Measurements from ENCODE around the gene DAB2IP.
A peak's percentile ranks its signal among the peaks of the same experiment; 100 is the strongest.
"Not testable (repeated sequence)": the region's sequence is repeated elsewhere in the genome, so short reads cannot be mapped to it uniquely, and the experiment has no call there.

Gene DAB2IP

DNA sequence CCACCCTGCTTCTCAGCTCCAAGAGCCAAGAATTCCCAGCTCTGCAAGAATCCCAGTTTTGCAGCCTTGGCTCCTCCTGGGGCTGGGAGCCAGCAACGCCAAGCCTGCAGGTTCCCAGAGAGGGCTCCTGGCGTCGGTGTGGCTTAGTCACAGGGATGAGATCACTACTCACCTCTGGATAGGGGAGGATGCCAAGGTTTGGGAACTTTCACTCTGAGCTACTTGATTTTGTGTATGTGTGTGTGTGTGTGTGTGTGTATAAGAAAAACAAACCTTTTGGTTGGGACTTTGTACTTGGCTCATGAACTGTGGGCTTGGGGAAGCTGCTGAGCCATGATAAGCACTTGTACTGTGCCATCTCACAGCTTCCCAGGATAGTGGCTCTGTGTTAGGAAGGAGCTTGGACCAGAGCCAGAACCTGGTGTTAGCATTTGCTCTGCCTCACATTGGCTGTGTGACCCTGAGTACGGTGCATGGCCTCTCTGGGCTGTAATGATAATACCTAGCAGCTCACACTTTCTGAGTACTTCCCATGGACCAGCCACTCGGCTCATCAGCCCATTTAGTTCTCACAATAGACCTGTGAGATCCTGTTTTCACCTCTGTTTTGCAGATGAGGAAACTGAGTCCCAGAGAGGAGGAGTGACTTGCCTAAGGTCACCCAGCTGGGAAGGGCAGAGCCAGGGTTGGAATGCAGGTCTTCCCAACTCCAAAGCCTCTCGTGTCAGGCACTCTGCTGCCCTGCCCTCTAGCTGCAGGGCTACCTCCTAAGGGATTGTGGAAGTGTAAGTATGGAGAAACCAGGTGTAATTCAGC, 41.4 kb upstream of the DAB2IP start:
- DNase-seq (ENCODE audit: low read depth, low spot score): peak; percentile 64
- no peak overlapping the region for H3K4me3 ChIP-seq (ENCODE audit: low read depth, low read length)
- TF ChIP-seq CTCF (IDR thresholded peaks at IDR 0.05; ENCODE audit: low read depth, low read length): no peak
- in situ Hi-C loops (cut with HindIII; ENCODE audit: low sequenced_read_pairs): no loop called here

- no peak overlapping the region for H3K4me3 ChIP-seq (ENCODE audit: low read depth, low read length)
- no peak for TF ChIP-seq CTCF (IDR thresholded peaks at IDR 0.05; ENCODE audit: low read depth, low read length)
- in situ Hi-C loops (cut with HindIII; ENCODE audit: low sequenced_read_pairs): no loop called here
- no peak for DNase-seq (ENCODE audit: low read depth, low spot score)
Measured at GRCh38 chr9:121610638-121610953, 40.8 kb upstream of the DAB2IP start.

DNA sequence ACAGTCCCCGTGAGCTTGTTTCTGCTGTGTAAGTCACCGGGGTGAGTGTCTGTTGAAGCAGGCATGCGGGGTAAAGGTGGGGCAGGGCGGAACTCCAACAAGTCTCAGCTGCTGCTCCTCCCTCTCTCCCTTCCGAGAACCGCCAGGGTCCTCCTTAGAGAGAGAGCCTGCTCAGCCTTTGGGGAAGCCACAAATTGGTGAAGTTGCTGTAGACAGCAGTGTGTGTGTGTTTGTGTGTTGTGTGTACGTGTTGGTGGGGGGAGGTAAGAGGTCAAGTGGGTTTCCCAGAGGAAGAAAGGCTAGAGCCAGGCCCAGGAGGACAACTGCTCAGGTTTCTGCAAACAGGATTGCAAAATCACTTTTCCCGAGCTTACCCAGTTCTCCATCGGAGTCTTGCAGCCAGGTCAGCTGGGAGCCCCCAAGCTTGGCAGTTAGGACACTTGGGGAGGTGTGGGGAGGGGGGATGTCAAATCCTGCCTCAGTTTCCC, 38.9 kb upstream of the DAB2IP start:
- H3K4me3 ChIP-seq (ENCODE audit: low read depth, low read length): no peak overlapping the region
- in situ Hi-C loops (cut with HindIII; ENCODE audit: low sequenced_read_pairs): no loop called here
- no peak for DNase-seq (ENCODE audit: low read depth, low spot score)
- TF ChIP-seq CTCF (IDR thresholded peaks at IDR 0.05; ENCODE audit: low read depth, low read length): no peak

DNA sequence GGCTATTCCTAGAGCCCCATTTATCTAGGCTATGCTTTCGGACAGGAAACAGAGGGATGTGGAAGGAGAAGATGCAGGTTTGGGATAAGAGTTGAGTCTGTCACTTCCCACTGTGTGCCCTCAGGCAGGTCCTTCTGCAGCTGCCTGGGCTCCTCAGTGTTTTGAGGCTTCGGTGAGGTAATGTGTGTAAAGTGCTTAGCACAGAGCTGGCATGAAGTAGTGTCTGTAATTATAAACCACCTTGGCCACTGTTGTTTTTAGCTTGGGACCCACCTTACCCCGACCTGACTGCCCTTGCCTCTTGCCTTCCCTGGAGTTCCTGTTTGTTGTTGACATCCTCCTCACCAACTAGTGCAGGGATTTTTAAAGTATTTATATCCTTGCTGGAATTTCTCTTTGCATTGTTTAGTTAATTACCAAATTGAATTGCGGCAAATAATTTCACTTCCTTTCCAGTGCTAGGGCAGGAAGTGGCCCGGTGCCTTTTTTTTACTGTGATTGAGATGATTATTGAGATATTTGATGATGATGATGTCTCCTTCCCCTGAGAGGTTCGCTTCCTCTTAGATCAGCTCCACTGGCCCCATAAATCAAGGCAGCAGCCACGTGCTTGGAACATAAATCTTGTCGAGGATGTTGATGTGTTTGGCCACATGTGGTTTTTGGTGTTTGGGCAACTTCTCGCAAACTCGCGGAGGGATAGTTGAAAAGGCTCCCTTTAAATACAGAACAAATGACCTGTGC, 38.3 kb upstream of the DAB2IP start:
- in situ Hi-C loops (cut with HindIII; ENCODE audit: low sequenced_read_pairs): no loop called here
- no peak for DNase-seq (ENCODE audit: low read depth, low spot score)
- no peak for TF ChIP-seq CTCF (IDR thresholded peaks at IDR 0.05; ENCODE audit: low read depth, low read length)
- H3K4me3 ChIP-seq (ENCODE audit: low read depth, low read length): no peak overlapping the region

GRCh38 chr9:121616123-121616755, 35.2 kb upstream of the DAB2IP start:
- in situ Hi-C loops (cut with HindIII; ENCODE audit: low sequenced_read_pairs): no loop called here
- H3K4me3 ChIP-seq (ENCODE audit: low read depth, low read length): no peak overlapping the region
- TF ChIP-seq CTCF (IDR thresholded peaks at IDR 0.05; ENCODE audit: low read depth, low read length): no peak
- DNase-seq (ENCODE audit: low read depth, low spot score): no peak

- TF ChIP-seq CTCF (IDR thresholded peaks at IDR 0.05; ENCODE audit: low read depth, low read length): no peak
- in situ Hi-C loops (cut with HindIII; ENCODE audit: low sequenced_read_pairs): no loop called here
- DNase-seq (ENCODE audit: low read depth, low spot score): no peak
- no peak overlapping the region for H3K4me3 ChIP-seq (ENCODE audit: low read depth, low read length)
Measured at GRCh38 chr9:121618504-121618903, 32.9 kb upstream of the DAB2IP start.

GRCh38 chr9:121618910-121619309, 32.5 kb upstream of the DAB2IP start:
- in situ Hi-C loops (cut with HindIII; ENCODE audit: low sequenced_read_pairs); H3K4me3 ChIP-seq (ENCODE audit: low read depth, low read length); DNase-seq (ENCODE audit: low read depth, low spot score): not testable (repeated sequence)

All from astrocyte of the spinal cord (primary cell).